H9 (cell line): ENCODE results near the gene PCARE. TPM values are rescaled to one million over a fixed set of nuclear protein-coding genes. Genes with fewer than 3 reads are reported as not detected.

Source experiments
- DNase-seq: peaks from one replicate; pipeline ENCODE4 v3.0.0-alpha.2; 2017
- H2AFZ ChIP-seq: one replicate; pipeline ENCODE4 v1.6.1; 2013; ENCODE audit warnings: mild to moderate bottlenecking, low read length, control low read depth, moderate library complexity
- H2AK5ac ChIP-seq: 2 replicates; pipeline ENCODE4 v1.6.1; 2013; ENCODE audit warnings: low read length, control low read depth, mixed read lengths; ENCODE audit not compliant: insufficient read length
- H2BK120ac ChIP-seq: one replicate; pipeline ENCODE4 v1.6.1; 2013; ENCODE audit warnings: low read depth, mild to moderate bottlenecking, low read length, control low read depth, inconsistent platforms; ENCODE audit not compliant: poor library complexity, severe bottlenecking
- H2BK12ac ChIP-seq: 2 replicates; pipeline ENCODE4 v1.6.1; 2013; ENCODE audit warnings: low read length, control low read depth, mixed read lengths, low read depth; ENCODE audit not compliant: insufficient read length
- H2BK15ac ChIP-seq: 2 replicates; pipeline ENCODE4 v1.6.1; 2013; ENCODE audit warnings: low read depth, low read length, control low read depth
- H2BK20ac ChIP-seq: one replicate; pipeline ENCODE4 v1.6.1; 2013; ENCODE audit warnings: low read depth, mild to moderate bottlenecking, low read length, control low read depth, inconsistent platforms; ENCODE audit not compliant: poor library complexity, severe bottlenecking
- H2BK5ac ChIP-seq: 2 replicates; pipeline ENCODE4 v1.6.1; 2013; ENCODE audit warnings: low read length, control low read depth, mixed read lengths; ENCODE audit not compliant: insufficient read length
- H3K14ac ChIP-seq: 2 replicates; pipeline ENCODE4 v1.6.1; 2013; ENCODE audit warnings: low read length, control low read depth; ENCODE audit not compliant: insufficient read depth
- H3K18ac ChIP-seq: 2 replicates; pipeline ENCODE4 v1.6.1; 2013; ENCODE audit warnings: low read depth, mild to moderate bottlenecking, mixed read lengths, low read length, control low read depth; ENCODE audit not compliant: insufficient read length
- H3K23ac ChIP-seq: 2 replicates; pipeline ENCODE4 v1.6.1; 2013; ENCODE audit warnings: low read length, control low read depth, mixed read lengths, low read depth; ENCODE audit not compliant: insufficient read length
- H3K23me2 ChIP-seq: 2 replicates; pipeline ENCODE4 v1.6.1; 2013; ENCODE audit warnings: low read depth, mild to moderate bottlenecking, mixed read lengths, low read length, control low read depth; ENCODE audit not compliant: insufficient read length, poor library complexity, severe bottlenecking
- H3K27ac ChIP-seq: 2 replicates; pipeline ENCODE4 v1.5.1; 2013; ENCODE audit warnings: low read length, control low read depth, mixed read lengths, low read depth; ENCODE audit not compliant: insufficient read length
- H3K27me3 ChIP-seq: 2 replicates; pipeline ENCODE4 v1.6.1; 2013; ENCODE audit warnings: low read length, control low read depth, inconsistent platforms; ENCODE audit not compliant: insufficient read depth
- H3K4ac ChIP-seq: 2 replicates; pipeline ENCODE4 v1.6.1; 2013; ENCODE audit warnings: low read depth, mild to moderate bottlenecking, control low read depth, inconsistent platforms, low read length, moderate library complexity
- H3K4me1 ChIP-seq: 2 replicates; pipeline ENCODE4 v1.6.1; 2013; ENCODE audit warnings: low read length, control low read depth, inconsistent platforms; ENCODE audit not compliant: insufficient read depth
- H3K4me2 ChIP-seq: 2 replicates; pipeline ENCODE4 v1.6.1; 2013; ENCODE audit warnings: low read length, control low read depth, mixed read lengths; ENCODE audit not compliant: insufficient read length, insufficient read depth
- H3K56ac ChIP-seq: 2 replicates; pipeline ENCODE4 v1.6.1; 2013; ENCODE audit warnings: low read depth, mild to moderate bottlenecking, mixed read lengths, low read length, control low read depth; ENCODE audit not compliant: insufficient read length
- H3K79me1 ChIP-seq: 2 replicates; pipeline ENCODE4 v1.6.1; 2013; ENCODE audit warnings: low read depth, mild to moderate bottlenecking, moderate library complexity, low read length, control low read depth, inconsistent platforms; ENCODE audit not compliant: insufficient read depth, poor library complexity, severe bottlenecking
- H3K79me2 ChIP-seq: 2 replicates; pipeline ENCODE4 v1.6.1; 2013; ENCODE audit warnings: low read length, control low read depth, inconsistent platforms; ENCODE audit not compliant: insufficient read depth
- H3K9ac ChIP-seq: 2 replicates; pipeline ENCODE4 v1.6.1; 2013; ENCODE audit warnings: low read length, control low read depth, mixed read lengths; ENCODE audit not compliant: insufficient read length; ENCODE audit errors: extremely low read depth
- H3K9me3 ChIP-seq: one replicate; pipeline ENCODE4 v1.6.1; 2013; ENCODE audit warnings: low read depth, low read length, inconsistent platforms; ENCODE audit not compliant: control insufficient read depth
- H3T11ph ChIP-seq: one replicate; pipeline ENCODE4 v1.6.1; 2013; ENCODE audit warnings: mild to moderate bottlenecking, low read length, control low read depth, inconsistent platforms
- H4K20me1 ChIP-seq: one replicate; pipeline ENCODE4 v1.6.1; 2013; ENCODE audit not compliant: control insufficient read depth, insufficient read length, insufficient read depth
- H4K5ac ChIP-seq: 2 replicates; pipeline ENCODE4 v1.6.1; 2013; ENCODE audit warnings: low read depth, mild to moderate bottlenecking, mixed read lengths, low read length, control low read depth; ENCODE audit not compliant: insufficient read length
- H4K8ac ChIP-seq: replicated peaks from 2 replicates; pipeline ENCODE4 v1.6.1; 2013; ENCODE audit warnings: low read length, control low read depth, mixed read lengths, low read depth; ENCODE audit not compliant: insufficient read length
- H4K91ac ChIP-seq: 2 replicates; pipeline ENCODE4 v1.6.1; 2013; ENCODE audit warnings: low read depth, mild to moderate bottlenecking, moderate library complexity, mixed read lengths, low read length, control low read depth; ENCODE audit not compliant: insufficient read length
- H3K27ac Mint-ChIP-seq, 3 experiments: 2 replicates in 2 of 3; 3 replicates in 1 of 3; pipeline ENCODE4 v1.8.0; 2020 to 2021; ENCODE audit warnings: mixed read lengths in 3 of 3, mild to moderate bottlenecking in 1 of 3, moderate library complexity in 1 of 3
- H3K27me3 Mint-ChIP-seq: 2 replicates; pipeline ENCODE4 v1.8.0; 2021; ENCODE audit warnings: low read depth, mild to moderate bottlenecking, moderate library complexity, mixed read lengths
- H3K36me3 Mint-ChIP-seq, 3 experiments: 2 replicates in 2 of 3; 3 replicates in 1 of 3; pipeline ENCODE4 v1.8.0; 2020 to 2021; ENCODE audit warnings: low read depth in 3 of 3, mixed read lengths in 3 of 3; ENCODE audit not compliant: insufficient read depth in 1 of 3
- H3K4me1 Mint-ChIP-seq, 2 experiments: 2 replicates each; pipeline ENCODE4 v1.8.0; 2020; ENCODE audit warnings: mixed read lengths in 2 of 2
- H3K4me3 Mint-ChIP-seq, 2 experiments: 2 replicates in 1 of 2; 3 replicates in 1 of 2; pipeline ENCODE4 v1.8.0; 2020 to 2021; ENCODE audit warnings: mild to moderate bottlenecking in 2 of 2, mixed read lengths in 2 of 2, moderate library complexity in 1 of 2
- H3K9me3 Mint-ChIP-seq, 2 experiments: 2 replicates in 1 of 2; 3 replicates in 1 of 2; pipeline ENCODE4 v1.8.0; 2020; ENCODE audit warnings: mild to moderate bottlenecking in 2 of 2, mixed read lengths in 2 of 2, moderate library complexity in 1 of 2
- CTCF ChIP-seq: fragments of 200-600 bp; sonication (generic); conservative IDR thresholded peaks from 3 replicates; pipeline ENCODE4 v1.8.0; 2021; ENCODE audit warnings: antibody characterized with exemption, mild to moderate bottlenecking
- WGBS: extraction: QIAGEN DNeasy Blood & Tissue Kit; methylation state at CpG from one replicate; pipeline ENCODE4 v1.1.7; 2013; ENCODE audit warnings: missing lambda C conversion rate, low lambda C conversion rate, mixed read lengths; ENCODE audit not compliant: insufficient read length; ENCODE audit errors: extremely low coverage; 5-methylcytosine and 5-hydroxymethylcytosine counted together
- total RNA-seq: library from RNA; stranded (reverse); gene quantifications from 2 replicates; pipeline ENCODE4 v1.2.1, GENCODE V29; 2021

Gene PCARE
- total RNA-seq, 1 experiment from 2014 or later: not detected

DNA sequence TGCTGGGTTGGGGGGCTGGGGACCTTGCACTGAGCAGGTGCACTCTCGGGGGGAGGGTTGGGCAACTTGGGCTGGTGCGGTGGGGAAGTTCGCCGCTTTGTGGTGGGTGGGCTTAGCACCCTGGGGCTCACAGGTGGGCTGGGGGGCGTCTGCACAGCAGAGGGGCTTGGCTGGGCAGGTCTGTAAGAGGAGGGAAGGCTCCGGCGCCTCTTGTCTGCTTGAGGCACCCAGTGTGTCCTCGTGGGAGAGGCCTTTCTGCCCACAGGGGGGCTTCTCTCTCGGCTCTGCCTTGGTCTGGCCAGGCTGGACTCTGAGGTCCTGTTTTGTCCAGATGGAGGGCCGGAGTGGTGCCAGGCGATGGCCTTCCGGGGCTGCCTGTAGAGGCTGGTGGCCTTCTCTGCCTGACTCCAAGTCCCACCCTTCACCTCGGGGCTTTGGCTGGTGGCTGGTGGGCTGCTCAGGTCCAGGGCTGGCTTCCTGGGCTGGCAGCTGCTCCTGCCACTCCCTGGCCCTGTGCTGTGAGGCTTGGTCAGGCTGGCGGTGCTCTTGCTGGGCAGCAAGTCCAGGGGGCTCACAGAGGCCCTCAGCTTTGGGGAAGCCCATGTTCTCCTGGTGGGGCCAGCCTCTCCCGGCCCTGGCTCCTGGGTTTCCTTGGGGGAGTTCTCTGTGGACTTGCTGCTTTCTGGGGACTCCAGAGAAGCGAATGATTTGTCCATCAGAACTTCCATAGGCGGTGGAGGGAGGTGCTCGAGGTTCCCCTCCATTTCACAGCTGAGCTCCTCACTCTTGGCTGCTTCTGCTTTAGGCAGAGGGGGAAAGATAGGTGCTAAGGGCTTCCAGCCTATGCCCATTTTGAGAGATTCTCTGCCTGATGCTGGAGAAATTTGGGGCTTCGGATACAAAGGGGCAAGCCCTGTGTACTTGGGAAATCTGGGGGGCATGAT lies 3.0 kb downstream of the PCARE start:
- Histone ChIP-seq H3K9ac (no peak overlapping the region), H3T11ph (no peak overlapping the region), H2BK12ac (no peak overlapping the region), H3K18ac (no peak overlapping the region), H3K27me3 (no peaks in the 10 kb centered on the region), H3K27ac (no peak overlapping the region), H2BK120ac (no peak overlapping the region), H3K79me2 (no peaks in the 10 kb centered on the region), H3K4me1 (no peaks in the 10 kb centered on the region), H4K91ac (no peak overlapping the region), H3K23ac (no peak overlapping the region), H4K8ac (no peak overlapping the region), H3K23me2 (no peaks in the 10 kb centered on the region), H2BK20ac (no peak overlapping the region), H3K9me3 (no peaks in the 10 kb centered on the region), H3K4me2 (no peak overlapping the region), H2BK5ac (no peak overlapping the region), H4K20me1 (no peaks in the 10 kb centered on the region), H3K4ac (no peak overlapping the region), H2BK15ac (no peak overlapping the region), H3K56ac (no peak overlapping the region), H4K5ac (no peak overlapping the region), H2AFZ (no peak overlapping the region), H3K79me1 (no peaks in the 10 kb centered on the region), H3K14ac (peak overlapping the region; percentile 50; the same call in 1 of the 2 replicates), H2AK5ac (no peak overlapping the region)
- no peaks in the 10 kb centered on the region for H3K9me3 Mint-ChIP-seq
- H3K36me3 Mint-ChIP-seq: no peaks in the 10 kb centered on the region
- H3K4me3 Mint-ChIP-seq: no peak overlapping the region
- TF ChIP-seq CTCF: no peak
- H3K27me3 Mint-ChIP-seq: peaks cover 2% of the 10 kb centered on the region; the same call in 1 of the 2 replicates
- DNase-seq: no peak
- no CpG with 5 or more reads among the region's 19 CpGs for WGBS
- peaks cover 0 to 4% of the 10 kb centered on the region in 2 experiments; a peak in 2 of 4 replicates for H3K4me1 Mint-ChIP-seq
- peak overlapping the region in 2 of 3 experiments; percentile 61 to 94; a peak in 2 of 7 replicates for H3K27ac Mint-ChIP-seq
